Ishikawa (cell line): ENCODE measurements around the gene ZNF879.

Experiments
- CEBPB ChIP-seq: IDR thresholded peaks from 2 replicates; pipeline ENCODE4 v1.6.1; 2012
- CREB1 ChIP-seq: IDR thresholded peaks from 2 replicates; pipeline ENCODE4 v1.6.1; 2012; ENCODE audit warnings: low read depth
- EGR1 ChIP-seq: IDR thresholded peaks from 2 replicates; pipeline ENCODE4 v1.6.1; 2012
- EP300 ChIP-seq: IDR thresholded peaks from 2 replicates; pipeline ENCODE4 v1.6.1; 2012; ENCODE audit warnings: borderline replicate concordance
- FOXM1 ChIP-seq: IDR thresholded peaks from 2 replicates; pipeline ENCODE4 v1.6.1; 2012; ENCODE audit warnings: low read depth, borderline replicate concordance
- MAX ChIP-seq: IDR thresholded peaks from 2 replicates; pipeline ENCODE4 v1.6.1; 2012
- NFIC ChIP-seq: IDR thresholded peaks from 2 replicates; pipeline ENCODE4 v1.6.1; 2012
- RAD21 ChIP-seq: IDR thresholded peaks from 2 replicates; pipeline ENCODE4 v1.6.1; 2012; ENCODE audit warnings: low read depth
- REST ChIP-seq: IDR thresholded peaks from 2 replicates; pipeline ENCODE4 v1.6.1; 2012; ENCODE audit warnings: low read depth, mild to moderate bottlenecking
- TAF1 ChIP-seq: IDR thresholded peaks from 2 replicates; pipeline ENCODE4 v1.6.1; 2012; ENCODE audit warnings: low read depth, mild to moderate bottlenecking
- TCF12 ChIP-seq: IDR thresholded peaks from 2 replicates; pipeline ENCODE4 v1.6.1; 2012; ENCODE audit warnings: low read depth
- TEAD4 ChIP-seq: IDR thresholded peaks from 2 replicates; pipeline ENCODE4 v1.6.1; 2012
- USF1 ChIP-seq: IDR thresholded peaks from 2 replicates; pipeline ENCODE4 v1.6.1; 2012
- YY1 ChIP-seq: IDR thresholded peaks from 2 replicates; pipeline ENCODE4 v1.6.1; 2012; ENCODE audit warnings: low read depth
- ZBTB7A ChIP-seq: IDR thresholded peaks from 2 replicates; pipeline ENCODE4 v1.6.1; 2012; ENCODE audit warnings: low read depth

Gene ZNF879

GRCh38 chr5:178993955-178994579 lies 29.5 kb upstream of the ZNF879 start:
- TF ChIP-seq USF1 (no peak), EP300 (no peak), CEBPB (no peak), TCF12 (no peak), CREB1 (no peak), ZBTB7A (no peak), EGR1 (no peak), YY1 (no peak), TEAD4 (no peak), REST (no peak), RAD21 (no peak), NFIC (no peak)

- no peak for TF ChIP-seq EP300
- no peak for TF ChIP-seq ZBTB7A
- no peak for TF ChIP-seq MAX
- no peak for TF ChIP-seq FOXM1
Observed at GRCh38 chr5:178994580-178995340, 28.8 kb upstream of the ZNF879 start, which contains the start of gene GRM6. Gene GRM6, minus strand, starts transcription at chr5:178995320. Its CDS starts 376 bp downstream, at chr5:178994944.

GRCh38 chr5:178995341-178995690 lies 28.3 kb upstream of the ZNF879 start:
- TF ChIP-seq MAX, result no peak
- TF ChIP-seq REST, result no peak

- no peak for TF ChIP-seq CEBPB
- TF ChIP-seq EGR1, result no peak
- no peak for TF ChIP-seq YY1
- no peak for TF ChIP-seq FOXM1
- TF ChIP-seq REST, result no peak
- no peak for TF ChIP-seq NFIC
- TF ChIP-seq TEAD4, result no peak
- TF ChIP-seq MAX, result no peak
- TF ChIP-seq EP300, result no peak
- no peak for TF ChIP-seq TCF12
- TF ChIP-seq USF1, result no peak
- TF ChIP-seq ZBTB7A, result no peak
- TF ChIP-seq CREB1, result no peak
- no peak for TF ChIP-seq TAF1
- no peak for TF ChIP-seq RAD21
Observed at GRCh38 chr5:178996156-178996555, 27.4 kb upstream of the ZNF879 start.
